H1 (cell line): ENCODE data around the gene E2F2. TPM values are rescaled to one million over a fixed set of nuclear protein-coding genes. Genes with fewer than 3 reads are reported as not detected.

ENCODE experiments used
- CTCF ChIA-PET: fragments of 300-600 bp; sonication (Branson Sonifier 250); formaldehyde crosslinking; loops from one replicate; lab custom pipeline; 2021; ENCODE audit not compliant: partially characterized antibody; lab: Charles Lee
- POLR2A ChIA-PET: fragments of 300-600 bp; sonication (Branson Sonifier 250); formaldehyde crosslinking; loops from one replicate; lab custom pipeline; 2021; ENCODE audit warnings: inconsistent platforms; ENCODE audit not compliant: partially characterized antibody; lab: Charles Lee
- DNase-seq, 2 experiments: peaks; one replicate each; pipeline versions ENCODE4 v3.0.0 to v3.0.0-alpha.2; 2010 to 2022; ENCODE audit warnings: low spot score in 2 of 2, low read depth in 1 of 2, mixed read lengths in 1 of 2
- FAIRE-seq: peaks from 2 replicates; lab custom pipeline; 2011; peaks lifted over from hg19 to GRCh38; lab: Jason Lieb, UNC
- H2AFZ ChIP-seq: 2 replicates; pipeline ENCODE4 v1.8.1; 2012; ENCODE audit warnings: low read length, inconsistent platforms
- H2AK5ac ChIP-seq: 2 replicates; pipeline ENCODE4 v1.6.1; 2013; ENCODE audit warnings: low read depth, low read length
- H2BK120ac ChIP-seq: replicated peaks from 2 replicates; pipeline ENCODE3; 2013; ENCODE audit warnings: low read depth, low read length, inconsistent platforms
- H2BK12ac ChIP-seq: 2 replicates; pipeline ENCODE4 v1.6.1; 2013; ENCODE audit warnings: low read depth, low read length
- H2BK15ac ChIP-seq: 2 replicates; pipeline ENCODE4 v1.6.1; 2013; ENCODE audit warnings: low read length
- H2BK20ac ChIP-seq: 2 replicates; pipeline ENCODE4 v1.6.1; 2013; ENCODE audit warnings: low read length
- H2BK5ac ChIP-seq: 2 replicates; pipeline ENCODE4 v1.6.1; 2013; ENCODE audit warnings: low read depth, low read length
- H3K14ac ChIP-seq: 2 replicates; pipeline ENCODE4 v1.6.1; 2013; ENCODE audit warnings: inconsistent platforms; ENCODE audit not compliant: insufficient read length
- H3K18ac ChIP-seq: 2 replicates; pipeline ENCODE4 v1.6.1; 2013; ENCODE audit warnings: low read length; ENCODE audit errors: extremely low read depth
- H3K23ac ChIP-seq: 2 replicates; pipeline ENCODE4 v1.6.1; 2013; ENCODE audit warnings: inconsistent platforms; ENCODE audit not compliant: insufficient read length
- H3K23me2 ChIP-seq: 2 replicates; pipeline ENCODE4 v1.6.1; 2013; ENCODE audit warnings: low read depth, low read length
- H3K27ac ChIP-seq: 2 replicates; pipeline ENCODE4 v1.6.1; 2011; ENCODE audit warnings: low read depth, low read length, inconsistent platforms
- H3K27me3 ChIP-seq, 4 experiments: replicated peaks in 1 of 4; 1 replicate in 1 of 4; 2 replicates in 3 of 4; pipeline versions ENCODE4 v1.6.1 to v1.8.1; 2011 to 2013; ENCODE audit warnings: low read length in 3 of 4, mild to moderate bottlenecking in 3 of 4, inconsistent platforms in 2 of 4, mixed read lengths in 2 of 4, moderate library complexity in 1 of 4; ENCODE audit not compliant: control insufficient read depth in 3 of 4, insufficient read depth in 3 of 4; ENCODE audit errors: extremely low read depth in 1 of 4
- H3K36me3 ChIP-seq, 4 experiments: 2 replicates each; pipeline versions ENCODE4 v1.6.1 to v1.8.1; 2011 to 2013; ENCODE audit warnings: mild to moderate bottlenecking in 4 of 4, low read length in 3 of 4, moderate library complexity in 2 of 4, control low read depth in 1 of 4, inconsistent platforms in 1 of 4; ENCODE audit not compliant: insufficient read depth in 4 of 4, control insufficient read depth in 2 of 4
- H3K4ac ChIP-seq: replicated peaks from 2 replicates; pipeline ENCODE3; 2013; ENCODE audit warnings: low read length, low read depth, mixed read lengths, inconsistent platforms; ENCODE audit not compliant: insufficient read length
- H3K4me1 ChIP-seq, 4 experiments: replicated peaks in 1 of 4; 1 replicate in 1 of 4; 2 replicates in 3 of 4; pipeline versions ENCODE4 v1.6.1 to v1.8.1; 2011 to 2013; ENCODE audit warnings: low read length in 3 of 4, inconsistent platforms in 2 of 4, mixed read lengths in 1 of 4; ENCODE audit not compliant: insufficient read depth in 4 of 4, control insufficient read depth in 3 of 4
- H3K4me2 ChIP-seq, 2 experiments: 2 replicates each; pipeline versions ENCODE4 v1.6.1 to v1.8.1; 2011 to 2013; ENCODE audit warnings: low read depth in 2 of 2, low read length in 2 of 2, control low read depth in 1 of 2, inconsistent platforms in 1 of 2, mild to moderate bottlenecking in 1 of 2; ENCODE audit not compliant: insufficient read depth in 1 of 2
- H3K4me3 ChIP-seq, 4 experiments: fragments of 200-600, 300-600 bp in 1 of 4; sonication (generic), shearing (Covaris generic), sonication (Bioruptor Twin) in 1 of 4; 2 replicates each; pipeline versions ENCODE4 v1.5.1 to v1.8.1; 2011 to 2016; ENCODE audit warnings: low read length in 4 of 4, low read depth in 3 of 4, control low read depth in 2 of 4, inconsistent platforms in 2 of 4, mild to moderate bottlenecking in 2 of 4, mixed read lengths in 1 of 4, moderate library complexity in 1 of 4; ENCODE audit not compliant: insufficient read depth in 2 of 4; ENCODE audit errors: extremely low read depth in 1 of 4
- H3K56ac ChIP-seq: replicated peaks from 2 replicates; pipeline ENCODE3; 2013; ENCODE audit warnings: low read depth, mild to moderate bottlenecking, mixed read lengths, low read length, inconsistent platforms; ENCODE audit not compliant: insufficient read length
- H3K79me1 ChIP-seq: 2 replicates; pipeline ENCODE4 v1.6.1; 2013; ENCODE audit warnings: low read depth, low read length, control low read depth
- H3K79me2 ChIP-seq, 2 experiments: 2 replicates each; pipeline versions ENCODE4 v1.6.1 to v1.8.1; 2012 to 2013; ENCODE audit warnings: low read length in 2 of 2, mild to moderate bottlenecking in 2 of 2, inconsistent platforms in 1 of 2; ENCODE audit not compliant: insufficient read depth in 2 of 2, control insufficient read depth in 1 of 2
- H3K9ac ChIP-seq, 4 experiments: replicated peaks in 1 of 4; 1 replicate in 1 of 4; 2 replicates in 3 of 4; pipeline versions ENCODE4 v1.6.1 to v1.8.1; 2011 to 2013; ENCODE audit warnings: low read depth in 3 of 4, low read length in 3 of 4, control low read depth in 2 of 4, mild to moderate bottlenecking in 2 of 4, moderate library complexity in 2 of 4, inconsistent platforms in 1 of 4; ENCODE audit errors: extremely low read depth in 1 of 4
- H3K9me3 ChIP-seq, 2 experiments: 2 replicates each; pipeline versions ENCODE4 v1.6.1 to v1.8.1; 2012 to 2013; ENCODE audit warnings: mild to moderate bottlenecking in 2 of 2, moderate library complexity in 2 of 2, control low read depth in 1 of 2, inconsistent platforms in 1 of 2, low read depth in 1 of 2, low read length in 1 of 2, mixed read lengths in 1 of 2; ENCODE audit not compliant: insufficient read depth in 2 of 2
- H4K20me1 ChIP-seq, 2 experiments: replicated peaks in 1 of 2; 2 replicates each; pipeline versions ENCODE3 to v1.8.1; 2011 to 2013; ENCODE audit warnings: inconsistent platforms in 2 of 2, low read length in 2 of 2, mild to moderate bottlenecking in 1 of 2; ENCODE audit not compliant: insufficient read depth in 2 of 2, control insufficient read depth in 1 of 2
- H4K5ac ChIP-seq: 2 replicates; pipeline ENCODE4 v1.6.1; 2013; ENCODE audit warnings: low read length, low read depth, mixed read lengths, inconsistent platforms; ENCODE audit not compliant: insufficient read length
- H4K8ac ChIP-seq: 2 replicates; pipeline ENCODE4 v1.8.0; 2013; ENCODE audit warnings: mild to moderate bottlenecking, moderate library complexity, low read length, inconsistent platforms; ENCODE audit not compliant: insufficient read depth; ENCODE audit errors: extremely low read depth
- H4K91ac ChIP-seq: replicated peaks from 2 replicates; pipeline ENCODE3; 2013; ENCODE audit warnings: low read length, mixed read lengths, inconsistent platforms; ENCODE audit not compliant: insufficient read length
- GTF2F1 ChIP-seq: IDR thresholded peaks from 2 replicates; pipeline ENCODE4 v1.6.1; 2012; ENCODE audit warnings: low read depth, low read length, improper control_type of control experiment, borderline replicate concordance
- HDAC2 ChIP-seq, 2 experiments: fragments of 300-600 bp in 1 of 2; sonication (generic) in 1 of 2; IDR thresholded peaks; 2 replicates each; pipeline ENCODE4 v1.6.1; 2011 to 2012; ENCODE audit warnings: low read depth in 2 of 2, low read length in 2 of 2, mild to moderate bottlenecking in 2 of 2, moderate library complexity in 2 of 2, borderline replicate concordance in 1 of 2, inconsistent platforms in 1 of 2
- HDAC6 ChIP-seq: IDR thresholded peaks from one replicate; pipeline ENCODE4 v1.7.1; 2012; ENCODE audit warnings: low read depth, mild to moderate bottlenecking, inconsistent platforms, low read length, moderate library complexity
- RFX5 ChIP-seq: IDR thresholded peaks from 2 replicates; pipeline ENCODE4 v1.6.1; 2011; ENCODE audit warnings: low read depth, low read length, improper control_type of control experiment, borderline replicate concordance
- WGBS, 2 experiments: shearing (Covaris generic) in 1 of 2; methylation state at CpG; one replicate each; pipeline versions ENCODE4 v1.1.6 to v1.1.7; 2013 to 2015; ENCODE audit warnings: low lambda C conversion rate in 2 of 2, mixed read lengths in 2 of 2, inconsistent platforms in 1 of 2, low coverage in 1 of 2, missing lambda C conversion rate in 1 of 2; ENCODE audit not compliant: insufficient replicate concordance in 2 of 2, insufficient coverage in 1 of 2, insufficient read length in 1 of 2; ENCODE audit errors: extremely low coverage in 1 of 2, missing lambda C conversion rate in 1 of 2; 5-methylcytosine and 5-hydroxymethylcytosine counted together
- polyA plus RNA-seq, 7 experiments: library from polyadenylated mRNA; depleted of rRNA in 3 of 7; stranded (reverse) in 5 of 7; unstranded in 2 of 7; fragments of >200 nt in 5 of 7; fragments of 200-250 nt in 2 of 7; gene quantifications; 1 replicate in 5 of 7; 2 replicates in 1 of 7; 4 replicates in 1 of 7; pipeline versions ENCODE4 v1.2.1 to v1.2.3, GENCODE V29; 2011 to 2013; ENCODE audit warnings: missing spikeins in 2 of 7, mixed read lengths in 2 of 7
- total RNA-seq: library from RNA; stranded (reverse); fragmentation: NEBNext Ultra II Directional; extraction: Animal tissue kit (Norgen Biotek cat#: 25700); gene quantifications from 2 replicates; pipeline ENCODE4 v1.2.1, GENCODE V29; 2021

Gene E2F2
- total and polyA plus RNA-seq, 2 of the 8 experiments (the other 6 are each of a cell fraction or from before 2014, with no cell fraction given), result 1.8 to 7.0 TPM

DNA sequence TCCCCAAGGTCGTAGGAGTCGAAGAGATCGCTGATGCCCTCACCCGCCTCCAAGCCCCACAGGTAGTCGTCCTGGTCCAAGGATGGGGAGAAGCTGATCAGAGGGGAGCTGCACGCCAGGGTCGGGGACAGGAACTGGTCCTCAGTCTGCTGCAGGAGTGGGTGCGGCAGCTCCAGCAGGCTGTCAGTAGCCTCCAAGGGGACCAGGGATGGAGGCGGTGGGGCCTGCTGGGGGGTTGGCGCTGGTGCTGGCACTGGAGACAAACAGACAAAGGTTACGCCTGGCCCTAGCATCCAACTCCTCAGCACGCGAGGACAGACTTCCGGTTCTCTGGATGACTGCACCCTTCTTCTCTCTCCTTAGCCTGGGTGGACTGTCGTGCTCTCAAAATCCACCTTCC is 21.1 kb downstream of the E2F2 start:
- H3K14ac ChIP-seq, result no peak overlapping the region
- H3K27me3 ChIP-seq, result no peaks in the 10 kb centered on the region
- H2BK120ac ChIP-seq, result no peak overlapping the region
- H2AFZ ChIP-seq, result no peak overlapping the region
- H3K4me3 ChIP-seq, result no peak overlapping the region
- H3K79me1 ChIP-seq, result no peaks in the 10 kb centered on the region
- H4K8ac ChIP-seq, result no peak overlapping the region
- H3K4me2 ChIP-seq, result no peak overlapping the region
- no peak overlapping the region for H4K91ac ChIP-seq
- CTCF ChIA-PET, result interaction anchor here (4.0 to 6.2 kb wide), 3 partner anchors 12 to 30 kb away, joined by 22 to 62 read pairs (median 62); partner anchors contain the start of gene E2F2
- H3K23me2 ChIP-seq, result no peaks in the 10 kb centered on the region; the same call in 1 of the 2 replicates
- H3K23ac ChIP-seq, result no peak overlapping the region
- WGBS, 2 experiments, result 95% methylated on average over 15 of the region's 15 CpGs; no CpG with 5 or more reads in 1 of the 2 experiments
- H3K4me1 ChIP-seq, result no peaks in the 10 kb centered on the region
- H3K79me2 ChIP-seq, result no peaks in the 10 kb centered on the region
- TF ChIP-seq RFX5, result no peak
- no peak for TF ChIP-seq GTF2F1
- TF ChIP-seq HDAC6, result no peak
- no peak for TF ChIP-seq HDAC2 (IDR thresholded peaks at IDR 0.05; ENCODE audit: borderline replicate concordance in 1 of 2, low read depth in 2 of 2, low read length in 2 of 2)
- no peak overlapping the region for H2BK15ac ChIP-seq
- no peak overlapping the region for H2AK5ac ChIP-seq
- H3K36me3 ChIP-seq, result peaks cover 0 to 7% (median 2%) of the 10 kb centered on the region in 4 experiments; a peak in 2 of 8 replicates
- POLR2A ChIA-PET, result interaction anchor here (1.4 kb wide), 1 partner anchor 19 kb away, joined by 3 read pairs; no protein-coding TSS in a partner anchor
- no peak overlapping the region; the same call in 1 of the 2 replicates for H2BK5ac ChIP-seq
- no peak overlapping the region for H3K27ac ChIP-seq
- no peak overlapping the region for H2BK12ac ChIP-seq
- H2BK20ac ChIP-seq, result no peak overlapping the region
- H4K5ac ChIP-seq, result no peak overlapping the region
- no peak overlapping the region for H3K9ac ChIP-seq
- H3K9me3 ChIP-seq, result no peaks in the 10 kb centered on the region
- peaks cover 0 to 4% of the 10 kb centered on the region in 2 experiments for H4K20me1 ChIP-seq
- no peak overlapping the region for H3K4ac ChIP-seq
- DNase-seq (no peak), FAIRE-seq (no peak)
- H3K18ac ChIP-seq, result no peak overlapping the region
- H3K56ac ChIP-seq, result no peak overlapping the region
